ENCODE data around the gene ISOC2. TPM values are rescaled to one million over a fixed set of nuclear protein-coding genes. Genes with fewer than 3 reads are reported as not detected.
A peak's percentile ranks its signal among the peaks of the same experiment; 100 is the strongest.

ISOC2 gene
- total RNA-seq, 1 experiment from 2014 or later = 72.2 TPM

DNA sequence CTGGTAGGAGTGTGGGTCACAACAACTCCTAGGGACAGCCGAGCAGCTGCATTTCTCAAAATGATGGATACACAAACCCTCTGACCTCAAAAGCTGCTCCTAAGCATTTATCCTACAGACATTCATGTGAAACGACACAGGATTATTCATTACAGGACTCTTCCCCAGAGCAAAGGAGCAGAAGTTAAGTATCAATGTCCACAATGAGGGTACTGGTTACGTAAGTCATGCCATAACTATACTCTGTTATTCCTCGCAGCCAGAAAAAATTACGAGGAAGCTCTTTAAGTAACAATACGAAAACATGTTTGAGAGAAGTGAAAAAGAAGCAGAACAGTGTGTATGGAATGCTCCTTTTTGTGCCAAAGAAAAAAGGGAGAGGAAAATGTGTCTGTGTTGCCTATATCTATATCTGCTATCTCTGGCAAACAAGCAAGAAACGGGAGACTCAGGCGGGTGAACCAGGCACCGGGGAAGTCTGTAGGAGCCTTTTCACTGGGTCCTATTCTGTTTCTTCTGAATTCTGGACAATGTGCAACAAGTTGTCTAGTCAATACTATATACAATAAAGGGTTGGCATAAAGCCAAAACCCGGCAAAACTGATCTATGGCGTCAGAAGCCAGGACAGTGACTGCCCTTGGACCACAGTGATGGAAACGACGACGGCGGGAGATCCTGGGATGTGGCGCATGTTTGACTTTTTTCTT is 1.3 kb downstream of the ISOC2 start:
- Mint-ChIP-seq H3K27me3 (ENCODE audit: low read depth) (peaks cover 6% of the 10 kb centered on the region), H3K9me3 (peaks cover 0 to 3% of the 10 kb centered on the region in 2 experiments; a peak in 1 of 5 replicates), H3K36me3 (ENCODE audit: insufficient read depth in 1 of 3, low read depth in 3 of 3) (peaks cover 8 to 14% (median 8%) of the 10 kb centered on the region in 3 experiments; a peak in 6 of 7 replicates), H3K4me3 (peak overlapping the region; percentile 84 to 90), H3K4me1 (peaks cover 19 to 34% of the 10 kb centered on the region in 2 experiments), H3K27ac (peak overlapping the region in 1 of 3 experiments; percentile 34; a peak in 1 of 7 replicates)
- Histone ChIP-seq H3K23me2 (ENCODE audit: insufficient read length, low read depth, low read length, poor library complexity, severe bottlenecking) (peaks cover 5% of the 10 kb centered on the region), H2BK12ac (ENCODE audit: insufficient read length, low read depth, low read length) (no peak overlapping the region), H2BK15ac (ENCODE audit: low read depth, low read length) (no peak overlapping the region), H4K20me1 (ENCODE audit: control insufficient read depth, insufficient read depth, insufficient read length) (no peaks in the 10 kb centered on the region), H2BK20ac (ENCODE audit: low read depth, low read length, poor library complexity, severe bottlenecking) (no peak overlapping the region), H2AFZ (ENCODE audit: low read length) (no peak overlapping the region), H3K9ac (ENCODE audit: extremely low read depth, insufficient read length, low read length) (no peak overlapping the region), H3K9me3 (ENCODE audit: control insufficient read depth, low read depth, low read length) (no peaks in the 10 kb centered on the region), H3K14ac (ENCODE audit: insufficient read depth, low read length) (no peak overlapping the region), H3K4me1 (ENCODE audit: insufficient read depth, low read length) (peaks cover 5% of the 10 kb centered on the region; the same call in 1 of the 2 replicates), H4K8ac (replicated peaks; ENCODE audit: insufficient read length, low read depth, low read length) (no peak overlapping the region), H4K5ac (ENCODE audit: insufficient read length, low read depth, low read length) (no peak overlapping the region), H3K27me3 (ENCODE audit: insufficient read depth, low read length) (no peaks in the 10 kb centered on the region), H3K79me2 (ENCODE audit: insufficient read depth, low read length) (0 out of 2 replicates have a peak, but pooled peaks cover 4% of the 10 kb centered on the region), H3K56ac (ENCODE audit: insufficient read length, low read depth, low read length) (no peak overlapping the region), H3K27ac (ENCODE audit: insufficient read length, low read depth, low read length) (no peak overlapping the region), H4K91ac (ENCODE audit: insufficient read length, low read depth, low read length) (no peak overlapping the region), H3K4ac (ENCODE audit: low read depth, low read length) (no peak overlapping the region), H2BK120ac (ENCODE audit: low read depth, low read length, poor library complexity, severe bottlenecking) (no peak overlapping the region), H3T11ph (ENCODE audit: low read length) (no peak overlapping the region), H3K23ac (ENCODE audit: insufficient read length, low read depth, low read length) (no peak overlapping the region), H2BK5ac (ENCODE audit: insufficient read length, low read length) (no peak overlapping the region), H2AK5ac (ENCODE audit: insufficient read length, low read length) (no peak overlapping the region), H3K4me2 (ENCODE audit: insufficient read depth, insufficient read length, low read length) (peak overlapping the region; percentile 43), H3K18ac (ENCODE audit: insufficient read length, low read depth, low read length) (no peak overlapping the region), H3K79me1 (ENCODE audit: insufficient read depth, low read depth, low read length, poor library complexity, severe bottlenecking) (no peaks in the 10 kb centered on the region)
- TF ChIP-seq, protein P1, sequence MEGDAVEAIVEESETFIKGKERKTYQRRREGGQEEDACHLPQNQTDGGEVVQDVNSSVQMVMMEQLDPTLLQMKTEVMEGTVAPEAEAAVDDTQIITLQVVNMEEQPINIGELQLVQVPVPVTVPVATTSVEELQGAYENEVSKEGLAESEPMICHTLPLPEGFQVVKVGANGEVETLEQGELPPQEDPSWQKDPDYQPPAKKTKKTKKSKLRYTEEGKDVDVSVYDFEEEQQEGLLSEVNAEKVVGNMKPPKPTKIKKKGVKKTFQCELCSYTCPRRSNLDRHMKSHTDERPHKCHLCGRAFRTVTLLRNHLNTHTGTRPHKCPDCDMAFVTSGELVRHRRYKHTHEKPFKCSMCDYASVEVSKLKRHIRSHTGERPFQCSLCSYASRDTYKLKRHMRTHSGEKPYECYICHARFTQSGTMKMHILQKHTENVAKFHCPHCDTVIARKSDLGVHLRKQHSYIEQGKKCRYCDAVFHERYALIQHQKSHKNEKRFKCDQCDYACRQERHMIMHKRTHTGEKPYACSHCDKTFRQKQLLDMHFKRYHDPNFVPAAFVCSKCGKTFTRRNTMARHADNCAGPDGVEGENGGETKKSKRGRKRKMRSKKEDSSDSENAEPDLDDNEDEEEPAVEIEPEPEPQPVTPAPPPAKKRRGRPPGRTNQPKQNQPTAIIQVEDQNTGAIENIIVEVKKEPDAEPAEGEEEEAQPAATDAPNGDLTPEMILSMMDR (conservative IDR thresholded peaks at IDR 0.05) = no peak
- no peak for DNase-seq
- no CpG with 5 or more reads among the region's 16 CpGs for WGBS (ENCODE audit: extremely low coverage, insufficient read length, low lambda C conversion rate)

Measured in H9 (cell line).